ENCODE measurements around the gene ERBB4.

DNA sequence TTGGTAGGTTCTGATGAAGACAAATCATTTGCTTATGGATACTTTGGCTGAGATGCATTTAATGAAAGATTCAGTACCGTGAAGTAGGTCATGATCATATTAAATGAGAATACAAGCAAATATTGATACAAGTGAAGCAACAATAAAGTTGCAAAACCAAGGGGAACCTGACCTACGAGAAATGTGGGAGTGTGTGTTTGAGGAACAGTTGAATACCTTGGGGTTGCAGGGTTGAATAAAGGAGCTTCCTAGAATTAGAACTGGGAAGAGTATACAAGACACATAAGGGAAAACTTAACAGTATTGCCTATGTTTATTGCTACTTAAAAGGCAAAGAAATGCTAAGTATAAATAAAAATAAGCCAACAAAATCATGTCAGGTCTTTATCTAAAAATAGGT lies 702.9 kb downstream of the ERBB4 start:
- no peak for TF ChIP-seq CTCF (conservative IDR thresholded peaks at IDR 0.05; ENCODE audit: low read length)
- TF ChIP-seq EZH2phosphoT487 (IDR thresholded peaks at IDR 0.05; ENCODE audit: borderline replicate concordance) = no peak
